Esophagus squamous epithelium (tissue), 4 donors: ENCODE measurements around the gene LRRC45.

Experiments used
- CTCF ChIP-seq, 6 experiments: fragments of 450-650 bp in 4 of 6; fragments of 200-600 bp in 2 of 6; sonication (generic) in 2 of 6; IDR thresholded peaks; one replicate each; pipeline ENCODE4 v1.5.1; 2016 to 2019; ENCODE audit warnings: antibody characterized with exemption in 6 of 6, mild to moderate bottlenecking in 4 of 6, moderate library complexity in 4 of 6
- POLR2A ChIP-seq, 4 donors: fragments of 450-650 bp; IDR thresholded peaks; one replicate each; pipeline ENCODE4 v1.6.1; 2017; ENCODE audit warnings: antibody characterized with exemption in 4 of 4, mild to moderate bottlenecking in 4 of 4, moderate library complexity in 3 of 4

GRCh38 chr17:82015311-82015971 lies 7.7 kb upstream of the LRRC45 start:
- TF ChIP-seq CTCF (IDR thresholded peaks at IDR 0.05) = no peak
- TF ChIP-seq POLR2A (IDR thresholded peaks at IDR 0.05) = no peak
